NOMO-1 treated with dmso at 0.1 percent for 144 hours (cell line): ENCODE results near the gene OOSP3.

Source experiments
- DNase-seq: peaks from one replicate; lab custom pipeline; 2025; ENCODE audit not compliant: unreplicated experiment; lab: John Stamatoyannopoulos, UW

OOSP3 gene

GRCh38 chr11:59943997-59944714 is 65.6 kb downstream of the OOSP3 start:
- no peak for DNase-seq

DNA sequence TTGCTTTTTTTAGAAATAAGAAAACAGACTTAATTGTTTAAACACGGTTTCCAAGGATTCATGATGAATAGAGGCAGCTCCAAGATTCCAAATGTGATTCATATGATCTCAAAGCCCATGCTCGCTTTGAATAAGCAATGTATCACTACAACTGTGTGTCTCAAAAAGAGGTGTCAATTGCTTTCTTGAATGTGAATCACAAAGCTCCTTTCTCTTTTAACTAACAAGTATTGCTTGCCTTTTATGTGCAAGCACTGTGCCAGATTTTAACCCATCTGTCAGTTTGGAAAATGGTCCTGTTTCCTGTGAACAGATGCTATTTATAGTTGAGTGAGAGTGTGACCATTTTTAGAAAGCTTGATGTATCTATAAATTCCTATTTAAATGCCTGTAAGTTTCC is 66.1 kb downstream of the OOSP3 start:
- DNase-seq, result no peak
